ENCODE measurements around the gene TMEM151A.
A peak's percentile ranks its signal among the peaks of the same experiment; 100 is the strongest.

TMEM151A gene

DNA sequence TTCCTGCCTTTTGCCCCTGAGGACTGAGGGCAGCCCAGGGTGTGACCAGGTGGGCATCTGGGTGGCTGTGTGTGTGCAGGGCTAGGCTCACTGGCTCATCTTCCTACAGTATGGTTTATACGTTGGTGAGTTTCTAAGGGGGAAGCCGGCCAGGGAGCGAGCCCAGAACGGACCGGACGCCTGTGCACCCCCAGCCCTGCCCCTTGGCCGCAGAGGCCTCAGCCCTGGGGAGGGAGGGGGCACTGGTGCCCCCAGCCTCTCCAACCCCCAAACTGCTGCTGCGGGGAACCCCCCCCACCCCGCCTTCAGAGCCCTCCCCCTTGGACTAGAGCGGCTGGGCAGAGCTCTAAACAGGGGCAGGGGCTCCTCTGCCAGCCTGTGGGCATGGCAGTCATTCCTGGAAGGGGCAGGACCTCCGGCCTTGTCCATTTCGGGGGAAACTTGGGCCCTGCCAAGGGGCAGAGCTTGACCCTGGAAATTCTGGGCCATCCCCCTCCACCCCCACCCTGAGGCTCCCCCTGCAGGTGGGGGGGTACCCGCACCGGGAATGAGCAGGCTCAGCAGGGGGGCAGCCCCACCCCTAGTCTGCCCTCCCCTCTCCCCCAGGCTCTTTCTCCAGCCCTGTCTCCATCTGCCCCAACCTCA lies 8.1 kb upstream of the TMEM151A start:
- Mint-ChIP-seq H3K9me3 (no peaks in the 10 kb centered on the region), H3K36me3 (ENCODE audit: low read depth) (peaks cover 46% of the 10 kb centered on the region), H3K27me3 (peaks cover 32% of the 10 kb centered on the region), H3K27ac (no peak overlapping the region), H3K4me3 (no peak overlapping the region), H3K4me1 (ENCODE audit: low read depth) (peaks cover 51% of the 10 kb centered on the region)
- intact Hi-C loops (cut with micrococcal nuclease), result loop anchor here (2.0 kb wide), 1 partner anchor 15 kb away; the partner anchor contains the start of gene RAB1B

DNA sequence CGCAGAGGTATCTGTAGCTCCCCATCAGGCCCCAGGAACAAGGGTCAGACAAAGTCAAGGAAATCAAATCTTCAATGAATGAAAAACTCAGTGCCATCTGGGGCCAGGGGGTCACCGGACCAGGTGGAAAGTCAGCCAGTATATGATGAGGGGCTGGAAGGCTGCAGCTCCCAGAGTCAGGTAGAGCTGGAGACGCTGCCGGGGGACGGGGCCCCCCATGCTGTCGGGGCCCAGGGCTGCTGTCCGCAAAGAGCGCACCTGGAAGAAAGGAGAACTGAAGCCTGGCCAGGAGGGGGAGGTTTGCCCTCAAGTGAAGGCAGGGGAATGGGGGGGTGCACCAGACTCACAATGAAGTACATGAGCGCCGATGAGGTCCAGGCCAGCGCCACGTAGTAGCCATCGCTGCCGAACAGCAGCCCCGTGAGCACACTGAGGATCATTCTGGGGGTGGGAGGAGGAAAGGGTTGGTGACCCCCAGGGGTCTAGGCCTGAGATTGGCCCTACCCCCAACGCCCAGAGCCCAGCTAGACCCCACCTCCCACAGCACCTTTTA lies 7.1 kb upstream of the TMEM151A start:
- Mint-ChIP-seq H3K27me3 (peaks cover 22% of the 10 kb centered on the region), H3K9me3 (no peaks in the 10 kb centered on the region), H3K4me3 (no peak overlapping the region), H3K36me3 (ENCODE audit: low read depth) (peaks cover 50% of the 10 kb centered on the region), H3K27ac (no peak overlapping the region), H3K4me1 (ENCODE audit: low read depth) (peaks cover 45% of the 10 kb centered on the region)
- intact Hi-C loops (cut with micrococcal nuclease), result no loop called here

DNA sequence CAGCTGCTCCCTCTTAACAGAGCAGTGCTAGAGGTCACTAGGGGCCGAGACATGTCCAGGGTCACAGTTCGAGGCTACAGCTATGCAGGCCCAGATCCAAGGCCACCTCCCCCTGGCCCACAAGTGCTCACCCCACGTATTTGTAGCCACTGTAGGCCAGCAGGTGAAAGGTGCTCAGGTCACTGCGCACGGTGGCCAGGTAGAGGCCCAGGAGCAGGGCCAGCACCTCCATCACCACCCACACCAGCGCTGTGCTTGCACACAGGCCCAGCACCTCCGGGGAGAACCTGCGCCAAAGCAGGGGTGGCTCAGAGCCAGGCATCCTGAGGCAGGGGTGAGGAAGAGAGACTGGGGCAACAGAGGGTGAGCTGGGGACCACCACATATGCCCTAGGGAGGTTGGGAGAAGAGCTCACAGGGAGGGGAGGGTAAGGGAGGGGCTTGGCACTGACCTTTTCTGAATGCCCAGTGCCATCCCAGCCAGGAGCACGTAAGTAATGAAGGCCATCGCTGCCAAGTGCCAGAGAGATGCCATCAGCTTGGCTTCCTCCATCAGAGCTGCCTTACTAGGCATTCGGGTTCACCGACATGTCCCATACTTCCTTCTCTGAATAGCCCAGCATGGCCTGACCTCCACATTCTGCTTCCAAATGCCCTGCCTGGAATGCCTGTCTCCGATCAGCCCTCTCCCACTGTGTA lies 6.3 kb upstream of the TMEM151A start:
- H3K36me3 Mint-ChIP-seq (ENCODE audit: low read depth), result peaks cover 47% of the 10 kb centered on the region
- H3K9me3 Mint-ChIP-seq, result no peaks in the 10 kb centered on the region
- no peak overlapping the region for H3K4me3 Mint-ChIP-seq
- peaks cover 51% of the 10 kb centered on the region for H3K4me1 Mint-ChIP-seq (ENCODE audit: low read depth)
- H3K27me3 Mint-ChIP-seq, result peaks cover 22% of the 10 kb centered on the region
- no peak overlapping the region for H3K27ac Mint-ChIP-seq
- intact Hi-C loops (cut with micrococcal nuclease), result no loop called here

DNA sequence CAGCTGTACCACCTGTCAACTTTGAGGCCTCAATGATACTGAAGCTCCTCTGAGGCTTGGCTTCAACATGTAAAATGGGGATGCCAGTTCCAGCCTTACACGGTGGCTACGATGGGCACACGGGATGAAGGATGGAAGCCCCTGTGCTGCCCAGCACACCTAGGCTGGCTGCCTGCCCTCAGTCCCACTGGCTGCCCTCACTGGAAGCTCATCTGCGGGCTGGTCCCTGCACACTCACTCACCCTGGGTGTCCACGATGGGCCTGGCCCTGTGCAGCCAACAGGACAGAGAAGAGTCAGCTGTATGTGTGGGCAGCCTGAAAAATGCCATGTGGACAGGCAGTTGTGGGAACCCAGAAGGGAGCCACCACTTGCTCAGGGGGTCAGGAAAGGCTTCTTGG lies 5.0 kb upstream of the TMEM151A start:
- H3K27ac Mint-ChIP-seq, result peak overlapping the region; percentile 80
- H3K36me3 Mint-ChIP-seq (ENCODE audit: low read depth), result peaks cover 47% of the 10 kb centered on the region
- H3K27me3 Mint-ChIP-seq, result peaks cover 23% of the 10 kb centered on the region
- no peaks in the 10 kb centered on the region for H3K9me3 Mint-ChIP-seq
- H3K4me3 Mint-ChIP-seq, result no peak overlapping the region
- intact Hi-C loops (cut with micrococcal nuclease), result no loop called here
- H3K4me1 Mint-ChIP-seq (ENCODE audit: low read depth), result peaks cover 51% of the 10 kb centered on the region

DNA sequence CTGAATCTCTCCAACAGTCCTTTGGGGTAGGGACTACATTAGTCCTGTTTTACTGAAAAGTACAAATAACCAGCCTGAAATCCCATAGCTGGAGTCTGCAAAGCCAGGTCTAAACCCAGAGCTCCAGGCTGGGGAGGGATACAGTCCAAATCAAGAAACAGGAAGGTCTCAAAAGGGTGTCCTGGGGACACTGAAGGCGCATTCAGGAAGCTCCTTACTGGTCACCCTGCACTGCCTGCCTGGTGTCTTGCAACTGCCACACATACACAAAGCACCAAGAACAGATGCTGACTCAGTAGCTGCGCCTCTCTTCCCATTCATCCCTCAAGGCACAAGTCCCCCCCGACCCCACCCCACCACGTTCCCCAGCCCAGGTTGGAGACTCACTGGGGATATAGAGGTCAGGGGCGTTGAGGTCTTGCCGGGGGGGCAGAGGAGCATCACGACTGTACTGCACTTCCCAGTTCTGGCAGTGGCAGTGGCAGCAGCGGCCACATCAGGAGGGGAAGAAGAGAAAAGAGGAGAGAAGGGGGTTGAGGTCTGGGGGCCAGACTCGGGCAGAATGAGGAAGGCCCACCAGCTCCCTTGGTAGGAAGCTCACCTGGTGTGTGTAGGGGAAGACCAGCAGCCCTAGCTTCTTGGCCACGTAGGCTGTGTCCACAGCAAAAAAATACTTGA lies 4.3 kb upstream of the TMEM151A start:
- intact Hi-C loops (cut with micrococcal nuclease), result no loop called here
- Mint-ChIP-seq H3K4me1 (ENCODE audit: low read depth) (peaks cover 48% of the 10 kb centered on the region), H3K4me3 (peak overlapping the region; percentile 85), H3K27ac (peak overlapping the region; percentile 80), H3K9me3 (no peaks in the 10 kb centered on the region), H3K36me3 (ENCODE audit: low read depth) (peaks cover 47% of the 10 kb centered on the region), H3K27me3 (peaks cover 20% of the 10 kb centered on the region)

DNA sequence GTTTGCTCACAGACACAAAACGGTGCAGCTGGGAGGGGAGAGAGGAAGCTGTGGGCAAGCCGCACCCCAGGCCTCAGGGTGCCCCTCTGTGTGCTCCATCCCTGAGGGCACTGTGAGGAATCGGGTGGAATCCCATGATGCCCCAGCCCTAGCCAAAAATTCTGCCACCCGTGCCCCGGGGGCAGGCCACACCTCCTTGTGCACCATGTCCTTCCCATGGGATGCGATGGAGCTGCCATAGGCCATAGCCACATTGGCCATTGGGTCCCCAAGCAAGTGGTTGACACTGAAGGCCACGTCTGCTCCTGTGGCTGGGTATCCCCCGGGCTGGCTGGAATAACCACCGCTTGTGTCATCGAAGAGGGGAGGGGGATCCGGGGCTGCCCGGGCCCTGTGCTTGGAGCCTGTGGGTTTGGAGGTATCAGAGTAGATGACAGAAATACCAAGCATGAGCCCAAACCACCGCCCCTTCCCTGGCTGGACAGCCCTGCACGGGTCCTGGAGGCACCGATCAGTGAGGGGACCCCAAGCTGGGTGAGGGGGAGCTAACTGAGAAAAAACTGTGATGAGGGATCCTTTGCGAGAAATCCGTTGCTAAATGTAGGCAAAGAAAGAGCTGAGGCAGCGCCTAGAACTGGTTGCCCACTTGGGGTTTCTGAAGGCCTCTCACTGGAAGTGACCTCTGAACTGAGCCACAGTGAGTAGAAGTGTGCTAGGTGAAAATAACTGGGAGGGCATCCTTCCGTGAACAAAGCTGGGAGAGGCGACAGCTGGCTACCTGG lies 3.6 kb upstream of the TMEM151A start:
- Mint-ChIP-seq H3K9me3 (no peaks in the 10 kb centered on the region), H3K36me3 (ENCODE audit: low read depth) (peaks cover 45% of the 10 kb centered on the region), H3K27ac (peak overlapping the region; percentile 80), H3K4me3 (peak overlapping the region; percentile 85), H3K4me1 (ENCODE audit: low read depth) (peaks cover 47% of the 10 kb centered on the region), H3K27me3 (peaks cover 28% of the 10 kb centered on the region)
- intact Hi-C loops (cut with micrococcal nuclease), result no loop called here

DNA sequence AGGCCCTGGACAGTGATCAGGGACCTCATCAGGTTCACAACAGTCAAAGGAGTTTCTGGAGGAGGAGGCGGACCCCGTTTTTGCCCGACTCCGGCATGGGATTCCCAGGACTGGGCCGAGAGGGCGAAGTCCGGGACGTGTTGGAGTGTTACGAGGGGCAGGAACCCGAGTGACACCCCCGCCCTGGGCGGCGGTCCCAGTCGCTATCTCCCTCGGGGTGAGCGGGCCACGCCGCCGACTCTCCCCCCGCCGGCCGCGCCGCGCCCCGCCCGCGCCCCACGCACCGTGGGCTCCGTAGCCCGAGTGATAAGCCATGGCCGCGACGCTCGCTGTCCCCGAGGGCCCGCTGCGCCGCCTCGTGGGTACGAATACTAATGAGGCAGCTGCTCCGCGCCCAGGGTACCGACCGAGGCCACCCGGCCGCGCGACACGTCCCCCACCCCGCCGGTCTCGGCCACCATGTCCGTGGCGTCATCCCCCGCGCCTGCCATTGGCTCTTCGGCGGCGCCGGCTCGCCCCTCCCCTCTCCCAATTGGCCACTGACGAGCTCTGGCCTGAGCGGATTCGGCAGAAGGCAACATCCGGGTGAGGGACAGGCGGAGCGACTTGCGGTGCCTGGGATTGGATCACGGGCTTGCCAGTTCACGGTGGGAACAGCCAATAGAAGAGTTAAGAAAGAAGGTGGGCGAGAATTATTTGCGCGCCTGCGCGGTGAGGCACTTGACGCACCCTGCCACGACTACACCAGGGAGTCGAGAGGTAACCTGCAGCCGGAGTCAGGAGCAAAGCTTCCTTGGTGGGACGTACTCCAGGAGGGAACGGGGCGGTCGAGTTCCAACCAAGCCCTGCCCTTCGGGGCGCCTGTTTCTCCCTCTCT lies 2.8 kb upstream of the TMEM151A start, which contains the start of gene YIF1A:
TSS of gene YIF1A (minus strand) at position 473 of the 877 bp plus-strand sequence. CDS start at position 315, 158 bp downstream.
- H3K4me3 Mint-ChIP-seq, result peak within 1 kb of the TSS; percentile 85
- peaks cover 36% of the 10 kb centered on the region for H3K27me3 Mint-ChIP-seq
- intact Hi-C loops (cut with micrococcal nuclease), result no loop called here
- H3K27ac Mint-ChIP-seq, result peak within 1 kb of the TSS; percentile 80
- peaks cover 38% of the 10 kb centered on the region for H3K36me3 Mint-ChIP-seq (ENCODE audit: low read depth)
- H3K9me3 Mint-ChIP-seq, result no peaks in the 10 kb centered on the region
- peaks cover 44% of the 10 kb centered on the region for H3K4me1 Mint-ChIP-seq (ENCODE audit: low read depth)

DNA sequence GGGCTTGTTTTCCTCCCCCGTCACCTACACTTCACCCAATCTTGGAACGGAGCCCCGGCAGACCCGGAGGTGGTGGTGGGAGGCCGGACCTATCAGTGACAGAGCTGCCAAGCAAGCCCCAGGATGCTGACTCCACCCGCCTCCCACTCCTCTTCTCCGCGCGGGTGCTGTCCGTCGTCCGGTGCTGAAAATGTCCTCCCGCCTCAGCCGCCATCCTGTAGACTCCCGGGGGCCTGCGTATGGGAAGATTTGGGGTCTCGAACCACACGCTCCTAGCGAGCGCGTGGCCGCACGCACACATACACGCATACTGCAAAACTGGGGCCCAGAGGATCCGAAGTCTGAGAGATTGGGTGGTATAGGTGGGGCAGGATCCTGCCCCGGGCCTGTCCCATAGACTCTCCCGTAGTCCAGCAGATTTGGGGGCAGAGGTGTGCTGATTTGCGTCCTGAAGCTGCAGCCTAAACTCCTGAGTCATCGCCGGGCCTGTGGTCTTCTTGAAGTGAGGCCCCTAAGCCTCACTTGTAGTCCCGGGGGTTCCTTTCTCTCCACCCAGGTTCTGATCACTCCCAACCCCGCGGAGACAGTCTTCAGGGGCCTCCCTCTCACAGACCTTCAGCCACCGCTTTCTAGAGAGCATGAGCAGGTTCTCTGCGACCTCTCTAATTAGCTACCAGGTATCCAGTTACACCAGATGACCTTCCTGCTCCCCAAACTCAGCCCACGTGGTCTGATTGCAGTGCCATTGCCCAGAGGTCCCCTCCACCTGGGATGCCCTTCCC lies 2.0 kb upstream of the TMEM151A start:
- peaks cover 43% of the 10 kb centered on the region for H3K27me3 Mint-ChIP-seq

DNA sequence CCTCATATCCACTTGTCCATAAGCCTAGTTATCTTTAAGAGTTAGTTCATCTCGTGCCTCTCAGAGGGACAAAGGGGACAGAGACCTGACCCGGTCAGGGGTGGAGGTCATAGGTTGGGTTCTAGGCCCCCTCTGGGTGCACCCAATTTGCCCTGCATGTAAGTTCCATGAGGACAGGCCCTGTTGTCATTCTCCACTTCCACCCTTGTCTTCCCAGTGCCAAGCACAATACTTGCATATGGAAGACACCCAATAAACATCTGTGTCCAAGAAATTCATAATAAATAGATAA lies 1.4 kb upstream of the TMEM151A start:
- H3K4me3 Mint-ChIP-seq, result no peak overlapping the region
- peaks cover 24% of the 10 kb centered on the region for H3K36me3 Mint-ChIP-seq (ENCODE audit: low read depth)
- H3K27me3 Mint-ChIP-seq, result peaks cover 43% of the 10 kb centered on the region
- no peaks in the 10 kb centered on the region for H3K9me3 Mint-ChIP-seq
- peaks cover 44% of the 10 kb centered on the region for H3K4me1 Mint-ChIP-seq (ENCODE audit: low read depth)
- intact Hi-C loops (cut with micrococcal nuclease), result no loop called here
- H3K27ac Mint-ChIP-seq, result no peak overlapping the region

More for the DNA sequence above, 2.0 kb upstream of the TMEM151A start:
- intact Hi-C loops (cut with micrococcal nuclease), result no loop called here
- H3K27ac Mint-ChIP-seq, result peak overlapping the region; percentile 80
- peak overlapping the region; percentile 85 for H3K4me3 Mint-ChIP-seq
- peaks cover 44% of the 10 kb centered on the region for H3K4me1 Mint-ChIP-seq (ENCODE audit: low read depth)
- no peaks in the 10 kb centered on the region for H3K9me3 Mint-ChIP-seq
- H3K36me3 Mint-ChIP-seq (ENCODE audit: low read depth), result peaks cover 30% of the 10 kb centered on the region

DNA sequence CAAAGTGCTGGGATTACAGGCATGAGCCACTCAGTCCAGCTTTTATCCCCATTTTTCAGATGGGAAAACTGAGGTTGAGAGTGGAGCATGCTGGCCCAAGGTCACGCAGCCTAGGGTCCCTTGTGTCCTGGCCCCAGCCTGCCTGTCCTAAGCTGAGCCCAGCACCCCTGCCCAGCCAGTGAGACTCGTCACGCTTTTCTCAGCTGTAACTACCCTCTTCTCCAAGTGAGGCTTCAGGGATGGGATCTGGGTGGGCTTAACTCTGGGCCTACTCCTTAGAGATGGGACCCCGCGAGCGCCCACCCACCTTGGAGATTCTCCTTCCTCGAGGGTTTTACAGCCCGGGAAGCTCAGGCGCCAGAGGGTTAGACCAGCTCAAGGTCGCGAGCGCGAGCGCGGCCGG lies 390 bp upstream of the TMEM151A start:
- Mint-ChIP-seq H3K36me3 (ENCODE audit: low read depth) (peaks cover 16% of the 10 kb centered on the region), H3K27me3 (peaks cover 46% of the 10 kb centered on the region), H3K27ac (no peak overlapping the region), H3K4me1 (ENCODE audit: low read depth) (peaks cover 42% of the 10 kb centered on the region), H3K9me3 (no peaks in the 10 kb centered on the region), H3K4me3 (no peak overlapping the region)
- intact Hi-C loops (cut with micrococcal nuclease), result no loop called here

DNA sequence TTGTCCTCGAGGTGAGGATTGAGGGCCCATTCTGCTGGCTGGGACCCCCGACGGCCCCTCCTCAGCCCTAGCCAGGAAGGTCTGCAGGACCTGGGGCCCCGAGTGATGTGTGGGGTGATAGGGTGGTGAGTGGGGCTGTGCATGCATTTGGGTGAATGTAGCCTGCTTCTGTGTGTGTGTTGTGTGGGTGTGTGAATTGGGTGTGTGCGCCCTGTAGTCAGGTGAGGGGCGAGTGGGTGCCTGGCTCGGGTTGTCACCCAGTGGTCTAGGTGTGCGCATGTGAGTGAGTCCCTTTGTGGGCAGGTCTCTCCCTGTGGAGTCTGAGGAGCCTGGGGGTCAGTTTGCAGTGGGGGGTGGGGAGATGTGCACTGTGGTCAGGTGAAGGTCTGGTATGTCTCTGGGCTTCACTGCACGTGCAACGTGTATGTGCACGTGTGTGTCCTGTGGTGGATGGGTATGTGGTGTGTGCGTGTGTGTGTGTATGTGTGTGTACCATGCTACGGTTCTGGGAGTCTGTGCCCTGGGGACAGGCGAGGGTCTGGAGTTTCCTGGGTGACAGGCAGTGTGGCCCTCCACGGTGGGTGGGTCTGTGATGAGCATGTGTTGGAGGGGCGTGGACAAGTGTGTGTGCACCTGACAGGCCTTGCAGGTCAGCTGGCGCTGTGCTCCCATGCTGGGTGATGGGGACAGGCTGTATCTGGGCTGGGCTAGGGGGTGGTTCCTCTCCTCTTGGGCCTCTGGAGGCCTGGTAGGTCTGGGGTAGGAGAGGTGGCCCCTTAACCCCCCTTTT lies 1.0 kb downstream of the TMEM151A start:
- Mint-ChIP-seq H3K4me3 (no peak overlapping the region), H3K36me3 (ENCODE audit: low read depth) (peaks cover 11% of the 10 kb centered on the region), H3K4me1 (ENCODE audit: low read depth) (peaks cover 28% of the 10 kb centered on the region), H3K9me3 (no peaks in the 10 kb centered on the region), H3K27me3 (peaks cover 56% of the 10 kb centered on the region), H3K27ac (no peak overlapping the region)
- intact Hi-C loops (cut with micrococcal nuclease), result no loop called here

DNA sequence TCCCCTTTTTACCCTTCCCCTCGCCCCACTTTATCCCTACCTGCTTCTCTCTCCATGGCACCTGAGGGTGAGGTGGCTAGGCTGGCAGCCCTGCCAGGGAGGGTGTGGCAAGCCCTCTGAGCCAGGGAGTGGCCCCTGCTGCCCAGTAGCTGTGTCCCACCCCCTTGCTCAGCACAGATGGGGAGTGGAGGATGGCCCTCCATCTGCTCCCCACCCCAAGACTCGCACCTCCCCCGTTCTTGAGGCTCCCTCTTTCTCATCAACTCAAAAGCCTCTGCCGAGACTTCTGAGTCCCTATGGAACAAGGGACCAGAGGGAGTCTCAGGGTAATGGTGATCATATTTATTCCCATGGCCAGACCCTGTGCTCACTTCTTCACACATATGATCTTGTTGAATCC lies 1.7 kb downstream of the TMEM151A start:
- peaks cover 11% of the 10 kb centered on the region for H3K36me3 Mint-ChIP-seq (ENCODE audit: low read depth)
- no peak overlapping the region for H3K4me3 Mint-ChIP-seq
- intact Hi-C loops (cut with micrococcal nuclease), result no loop called here
- no peak overlapping the region for H3K27ac Mint-ChIP-seq
- peaks cover 58% of the 10 kb centered on the region for H3K27me3 Mint-ChIP-seq
- no peaks in the 10 kb centered on the region for H3K9me3 Mint-ChIP-seq
- H3K4me1 Mint-ChIP-seq (ENCODE audit: low read depth), result peaks cover 22% of the 10 kb centered on the region
